ENCODE results near the gene TCEANC. TPM values are rescaled to one million over a fixed set of nuclear protein-coding genes. Genes with fewer than 3 reads are reported as not detected.

The TCEANC gene
- total RNA-seq, 1 experiment from 2014 or later = 3.5 TPM

- no peak for DNase-seq (ENCODE audit: low spot score)
These were observed 39.0 kb downstream of the TCEANC start for GRCh38 chrX:13691841-13692371.

- no peak for DNase-seq (ENCODE audit: low spot score)
These were observed 39.9 kb downstream of the TCEANC start for GRCh38 chrX:13692771-13693231.

- DNase-seq (ENCODE audit: low spot score) = no peak
These were observed 40.5 kb downstream of the TCEANC start for GRCh38 chrX:13693341-13693961.

- DNase-seq (ENCODE audit: low spot score) = no peak
These were observed 41.4 kb downstream of the TCEANC start for GRCh38 chrX:13694359-13694758.

- DNase-seq (ENCODE audit: low spot score) = no peak
These were observed 42.0 kb downstream of the TCEANC start for GRCh38 chrX:13694983-13695382.

- no peak for DNase-seq (ENCODE audit: low spot score)
These were observed 42.7 kb downstream of the TCEANC start for GRCh38 chrX:13695601-13696115.

- DNase-seq (ENCODE audit: low spot score) = no peak
These were observed 44.5 kb downstream of the TCEANC start for GRCh38 chrX:13697455-13697854.

- no peak for DNase-seq (ENCODE audit: low spot score)
These were observed 45.0 kb downstream of the TCEANC start for GRCh38 chrX:13697976-13698375.

GRCh38 chrX:13698432-13698831, 45.5 kb downstream of the TCEANC start:
- no peak for DNase-seq (ENCODE audit: low spot score)

GRCh38 chrX:13699183-13699826, 46.4 kb downstream of the TCEANC start:
- DNase-seq (ENCODE audit: low spot score) = no peak

- DNase-seq (ENCODE audit: low spot score) = no peak
These were observed 47.4 kb downstream of the TCEANC start for GRCh38 chrX:13700380-13700779.

GRCh38 chrX:13702111-13702789, 49.3 kb downstream of the TCEANC start:
- DNase-seq (ENCODE audit: low spot score) = no peak

- DNase-seq (ENCODE audit: low spot score) = no peak
These were observed 50.2 kb downstream of the TCEANC start for GRCh38 chrX:13703135-13703534.

- no peak for DNase-seq (ENCODE audit: low spot score)
These were observed 50.6 kb downstream of the TCEANC start for GRCh38 chrX:13703589-13703988.

GRCh38 chrX:13711141-13711540, 58.2 kb downstream of the TCEANC start:
- no peak for DNase-seq (ENCODE audit: low spot score)

Other genes starting within 250 kb of the TCEANC start
- gene EGFL6, start 83.5 kb upstream of the TCEANC start, total RNA-seq (2014; rRNA removed; shearing (Covaris generic)) = not detected in 2 replicates
- gene RAB9A, start 36.0 kb downstream of the TCEANC start, total RNA-seq (2014; rRNA removed; shearing (Covaris generic)) = 131 and 159 TPM in 2 replicates
- gene TRAPPC2, start 81.5 kb downstream of the TCEANC start, total RNA-seq (2014; rRNA removed; shearing (Covaris generic)) = 9.7 and 13.0 TPM in 2 replicates
- 10.2 and 14.7 TPM in 2 replicates for gene OFD1, start 81.6 kb downstream of the TCEANC start, total RNA-seq (2014; rRNA removed; shearing (Covaris generic))
- 0.04 and 0.18 TPM in 2 replicates for gene GPM6B, start 164.0 kb downstream of the TCEANC start, total RNA-seq (2014; rRNA removed; shearing (Covaris generic))